ENCODE results near the gene ARHGAP44. TPM values are rescaled to one million over a fixed set of nuclear protein-coding genes. Genes with fewer than 3 reads are reported as not detected.

The ARHGAP44 gene
- polyA plus RNA-seq, 1 donor from 2014 or later, result 5.9 TPM

GRCh38 chr17:12963505-12963904 lies 174.2 kb downstream of the ARHGAP44 start:
- Histone ChIP-seq H3K27ac (ENCODE audit: low read length) (no peak overlapping the region), H3K79me2 (replicated peaks; ENCODE audit: insufficient read depth, low read length) (no peaks in the 10 kb centered on the region), H3K9me3 (ENCODE audit: low read length) (no peaks in the 10 kb centered on the region)

GRCh38 chr17:12964162-12964561 lies 174.9 kb downstream of the ARHGAP44 start:
- Histone ChIP-seq H3K27ac (ENCODE audit: low read length) (no peak overlapping the region), H3K36me3 (ENCODE audit: insufficient read depth, low read length) (no peaks in the 10 kb centered on the region), H3K9me2 (ENCODE audit: insufficient read depth, low read length) (no peaks in the 10 kb centered on the region), H3K4me3 (ENCODE audit: low read length) (no peak overlapping the region), H3K4me2 (ENCODE audit: low read length) (no peak overlapping the region), H3K79me2 (replicated peaks; ENCODE audit: insufficient read depth, low read length) (no peaks in the 10 kb centered on the region), H3K27me3 (ENCODE audit: insufficient read depth, low read depth, low read length) (no peaks in the 10 kb centered on the region), H2AFZ (ENCODE audit: low read depth, low read length) (no peak overlapping the region), H4K20me1 (ENCODE audit: insufficient read depth) (no peaks in the 10 kb centered on the region), H3K9me3 (ENCODE audit: low read length) (no peaks in the 10 kb centered on the region), H3K9ac (ENCODE audit: low read length) (no peak overlapping the region), H3F3A (ENCODE audit: insufficient read depth, low read length, poor library complexity, severe bottlenecking) (no peaks in the 10 kb centered on the region)
- no peak for TF ChIP-seq CTCF (IDR thresholded peaks at IDR 0.05; ENCODE audit: poor library complexity, severe bottlenecking)
- TF ChIP-seq REST (IDR thresholded peaks at IDR 0.05; ENCODE audit: borderline replicate concordance), result no peak
- no peak for TF ChIP-seq TAF1 (IDR thresholded peaks at IDR 0.05; ENCODE audit: low read depth)
- no peak for TF ChIP-seq MXI1 (conservative IDR thresholded peaks at IDR 0.05; ENCODE audit: poor library complexity, severe bottlenecking)
- no peak for TF ChIP-seq SMC3 (conservative IDR thresholded peaks at IDR 0.05; ENCODE audit: poor library complexity)
- no peak for TF ChIP-seq EP300 (conservative IDR thresholded peaks at IDR 0.05; ENCODE audit: poor library complexity, severe bottlenecking)
- TF ChIP-seq EZH2 (IDR thresholded peaks at IDR 0.05; ENCODE audit: borderline replicate concordance, insufficient read depth, low read length, poor library complexity, severe bottlenecking), result no peak

More at GRCh38 chr17:12963505-12963904, 174.2 kb downstream of the ARHGAP44 start:
- no peaks in the 10 kb centered on the region for H4K20me1 ChIP-seq (ENCODE audit: insufficient read depth)
- no peak overlapping the region for H2AFZ ChIP-seq (ENCODE audit: low read depth, low read length)
- H3K4me2 ChIP-seq (ENCODE audit: low read length), result no peak overlapping the region
- TF ChIP-seq RAD21 (conservative IDR thresholded peaks at IDR 0.05) (no peak), SMC3 (conservative IDR thresholded peaks at IDR 0.05; ENCODE audit: poor library complexity) (no peak), CTCF (IDR thresholded peaks at IDR 0.05; ENCODE audit: poor library complexity, severe bottlenecking) (no peak), REST (IDR thresholded peaks at IDR 0.05; ENCODE audit: borderline replicate concordance) (no peak), TAF1 (IDR thresholded peaks at IDR 0.05; ENCODE audit: low read depth) (no peak), POLR2AphosphoS5 (IDR thresholded peaks at IDR 0.05) (no peak), EP300 (conservative IDR thresholded peaks at IDR 0.05; ENCODE audit: poor library complexity, severe bottlenecking) (no peak), MXI1 (conservative IDR thresholded peaks at IDR 0.05; ENCODE audit: poor library complexity, severe bottlenecking) (no peak)
- H3K9ac ChIP-seq (ENCODE audit: low read length), result no peak overlapping the region
- H3F3A ChIP-seq (ENCODE audit: insufficient read depth, low read length, poor library complexity, severe bottlenecking), result no peaks in the 10 kb centered on the region
- H3K9me2 ChIP-seq (ENCODE audit: insufficient read depth, low read length), result no peaks in the 10 kb centered on the region
- H3K27me3 ChIP-seq (ENCODE audit: insufficient read depth, low read depth, low read length), result no peaks in the 10 kb centered on the region
- no peaks in the 10 kb centered on the region for H3K36me3 ChIP-seq (ENCODE audit: insufficient read depth, low read length)
- H3K4me3 ChIP-seq (ENCODE audit: low read length), result no peak overlapping the region
